Neural cell (in vitro differentiated cells): Measurements from ENCODE around the gene AK1. TPM values are rescaled to one million over a fixed set of nuclear protein-coding genes. Genes with fewer than 3 reads are reported as not detected.

Source experiments
- H2AFZ ChIP-seq: fragments of 200-600, 300-800 bp; sonication (generic), shearing (Covaris generic); 2 replicates; pipeline ENCODE4 v1.6.0; 2014; ENCODE audit warnings: low read depth, mild to moderate bottlenecking, antibody characterized with exemption, low read length, moderate library complexity
- H3F3A ChIP-seq: fragments of 200-600 bp; shearing (Covaris generic); 2 replicates; pipeline ENCODE4 v1.6.1; 2016; ENCODE audit warnings: mild to moderate bottlenecking, moderate library complexity, mixed read lengths, antibody characterized with exemption, low read length; ENCODE audit not compliant: insufficient read depth, poor library complexity, severe bottlenecking
- H3K27ac ChIP-seq: fragments of 200-600, 300-800 bp; sonication (generic), shearing (Covaris generic); 2 replicates; pipeline ENCODE4 v1.5.1; 2014; ENCODE audit warnings: mild to moderate bottlenecking, low read length, moderate library complexity
- H3K27me3 ChIP-seq: fragments of 300-800, 200-600 bp; sonication (generic), shearing (Covaris generic); 2 replicates; pipeline ENCODE4 v1.6.0; 2014; ENCODE audit warnings: mild to moderate bottlenecking, low read depth, low read length, moderate library complexity; ENCODE audit not compliant: insufficient read depth
- H3K36me3 ChIP-seq: fragments of 300-800, 200-600 bp; sonication (generic), shearing (Covaris generic); 2 replicates; pipeline ENCODE4 v1.5.1; 2014; ENCODE audit warnings: mild to moderate bottlenecking, antibody characterized with exemption, low read length, moderate library complexity; ENCODE audit not compliant: insufficient read depth
- H3K4me2 ChIP-seq: fragments of 300-800, 200-600 bp; sonication (generic), shearing (Covaris generic); 2 replicates; pipeline ENCODE4 v1.6.0; 2014; ENCODE audit warnings: mild to moderate bottlenecking, low read length
- H3K4me3 ChIP-seq: fragments of 300-800, 200-600 bp; sonication (generic), shearing (Covaris generic); 2 replicates; pipeline ENCODE4 v1.5.1; 2014; ENCODE audit warnings: mild to moderate bottlenecking, low read length, moderate library complexity
- H3K79me2 ChIP-seq: fragments of 200-600 bp; shearing (Covaris generic); replicated peaks from 2 replicates; pipeline ENCODE4 v1.6.0; 2014; ENCODE audit warnings: mild to moderate bottlenecking, low read length, moderate library complexity; ENCODE audit not compliant: insufficient read depth
- H3K9ac ChIP-seq: fragments of 300-800, 200-600 bp; sonication (generic), shearing (Covaris generic); 2 replicates; pipeline ENCODE4 v1.6.1; 2016; ENCODE audit warnings: mild to moderate bottlenecking, low read length, mixed read lengths
- H3K9me2 ChIP-seq: fragments of 200-600 bp; shearing (Covaris generic); 2 replicates; pipeline ENCODE4 v1.6.1; 2016; ENCODE audit warnings: mild to moderate bottlenecking, low read length, mixed read lengths; ENCODE audit not compliant: insufficient read depth
- H3K9me3 ChIP-seq: fragments of 200-600, 300-800 bp; sonication (generic), shearing (Covaris generic); 2 replicates; pipeline ENCODE4 v1.6.1; 2016; ENCODE audit warnings: mild to moderate bottlenecking, mixed run types, low read length, moderate library complexity, mixed read lengths
- H4K20me1 ChIP-seq: fragments of 200-600 bp; shearing (Covaris generic); 2 replicates; pipeline ENCODE4 v1.6.1; 2016; ENCODE audit warnings: mild to moderate bottlenecking, mixed run types; ENCODE audit not compliant: insufficient read depth
- EP300 ChIP-seq: fragments of 450-650 bp; conservative IDR thresholded peaks from 2 replicates; pipeline ENCODE4 v1.6.1; 2014; ENCODE audit warnings: antibody characterized with exemption, mild to moderate bottlenecking, moderate library complexity; ENCODE audit not compliant: poor library complexity, severe bottlenecking
- EZH2 ChIP-seq: fragments of 200-600, 300-800 bp; shearing (Covaris generic), sonication (generic); IDR thresholded peaks from 2 replicates; pipeline ENCODE4 v1.6.1; 2014; ENCODE audit warnings: antibody characterized with exemption, low read length, borderline replicate concordance, mild to moderate bottlenecking; ENCODE audit not compliant: insufficient read depth, poor library complexity, severe bottlenecking
- MXI1 ChIP-seq: fragments of 450-650 bp; conservative IDR thresholded peaks from 2 replicates; pipeline ENCODE4 v1.6.1; 2014; ENCODE audit warnings: antibody characterized with exemption, mild to moderate bottlenecking; ENCODE audit not compliant: poor library complexity, severe bottlenecking
- POLR2AphosphoS5 ChIP-seq: IDR thresholded peaks from 2 replicates; pipeline ENCODE4 v1.6.1; 2012
- RAD21 ChIP-seq: fragments of 450-650 bp; conservative IDR thresholded peaks from 2 replicates; pipeline ENCODE4 v1.6.1; 2014; ENCODE audit warnings: antibody characterized with exemption, mild to moderate bottlenecking, moderate library complexity
- SMC3 ChIP-seq: fragments of 450-650 bp; conservative IDR thresholded peaks from 2 replicates; pipeline ENCODE4 v1.6.1; 2014; ENCODE audit warnings: antibody characterized with exemption, mild to moderate bottlenecking, moderate library complexity; ENCODE audit not compliant: poor library complexity
- TAF1 ChIP-seq: IDR thresholded peaks from 2 replicates; pipeline ENCODE4 v1.6.1; 2012; ENCODE audit warnings: low read depth
- polyA plus RNA-seq: library from polyadenylated mRNA; depleted of rRNA; stranded (reverse); fragments of >200 nt; gene quantifications from 2 replicates; pipeline ENCODE4 v1.2.3, GENCODE V29; 2014
- TF ChIP-seq, protein P1 (sequence below): IDR thresholded peaks from 2 replicates; pipeline ENCODE4 v1.6.1; 2012; ENCODE audit warnings: borderline replicate concordance
- TF ChIP-seq, protein P2 (sequence below): fragments of 450-650 bp; IDR thresholded peaks from 2 replicates; pipeline ENCODE4 v1.5.1; 2014; ENCODE audit warnings: antibody characterized with exemption, mild to moderate bottlenecking, moderate library complexity; ENCODE audit not compliant: poor library complexity, severe bottlenecking

The AK1 gene
- polyA plus RNA-seq, 1 donor from 2014 or later = 105 TPM

DNA sequence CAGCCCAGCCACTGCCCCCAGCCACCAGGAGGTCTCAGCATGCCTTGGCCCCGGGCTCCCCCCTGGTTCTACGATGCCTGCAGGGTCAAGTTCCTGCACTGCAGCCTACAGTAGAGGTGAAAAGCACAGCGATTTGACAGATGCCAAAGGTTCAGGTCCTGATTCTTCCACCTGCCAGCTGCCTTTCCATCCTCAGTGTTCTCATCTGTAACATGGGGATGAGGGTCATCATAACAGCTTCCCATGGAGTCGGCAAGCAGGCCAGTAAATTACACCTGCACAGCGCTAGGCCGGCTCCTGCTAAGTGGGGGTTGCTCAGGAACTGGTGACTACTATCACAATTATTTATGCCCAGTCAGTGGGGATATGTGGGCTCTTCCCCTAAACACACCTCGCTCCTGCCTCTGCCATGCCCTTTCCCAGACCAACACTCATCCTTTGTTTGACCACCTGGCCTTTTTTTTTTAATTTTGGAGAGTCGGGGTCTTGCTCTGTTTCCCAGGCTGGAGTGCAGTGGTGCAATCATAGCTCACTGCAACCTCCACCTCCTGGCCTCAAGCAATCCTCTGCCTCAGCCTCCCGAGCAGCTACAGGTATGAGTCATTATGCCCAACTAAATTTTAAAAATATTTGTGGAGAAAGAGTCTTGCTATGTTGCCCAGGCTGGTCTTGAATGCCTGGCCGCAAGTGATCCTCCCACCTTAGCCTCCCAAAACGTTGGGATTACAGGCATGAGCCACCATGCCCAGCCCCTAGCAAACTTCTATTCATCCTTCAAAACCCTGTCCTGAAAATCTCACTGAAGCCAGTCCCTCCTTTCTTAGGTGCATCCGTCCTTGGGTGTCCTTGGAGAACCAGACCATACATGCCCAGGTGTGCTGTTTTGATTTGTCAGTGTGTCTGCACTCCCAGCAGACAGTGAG lies 29.4 kb downstream of the AK1 start:
- no peaks in the 10 kb centered on the region for H3K36me3 ChIP-seq
- no peaks in the 10 kb centered on the region for H3K9me2 ChIP-seq
- H4K20me1 ChIP-seq = no peaks in the 10 kb centered on the region
- no peaks in the 10 kb centered on the region for H3K79me2 ChIP-seq
- H3K4me2 ChIP-seq = no peak overlapping the region
- no peak for TF ChIP-seq RAD21
- TF ChIP-seq TAF1 = no peak
- TF ChIP-seq SMC3 = no peak
- no peak for TF ChIP-seq EP300
- TF ChIP-seq, protein P1, sequence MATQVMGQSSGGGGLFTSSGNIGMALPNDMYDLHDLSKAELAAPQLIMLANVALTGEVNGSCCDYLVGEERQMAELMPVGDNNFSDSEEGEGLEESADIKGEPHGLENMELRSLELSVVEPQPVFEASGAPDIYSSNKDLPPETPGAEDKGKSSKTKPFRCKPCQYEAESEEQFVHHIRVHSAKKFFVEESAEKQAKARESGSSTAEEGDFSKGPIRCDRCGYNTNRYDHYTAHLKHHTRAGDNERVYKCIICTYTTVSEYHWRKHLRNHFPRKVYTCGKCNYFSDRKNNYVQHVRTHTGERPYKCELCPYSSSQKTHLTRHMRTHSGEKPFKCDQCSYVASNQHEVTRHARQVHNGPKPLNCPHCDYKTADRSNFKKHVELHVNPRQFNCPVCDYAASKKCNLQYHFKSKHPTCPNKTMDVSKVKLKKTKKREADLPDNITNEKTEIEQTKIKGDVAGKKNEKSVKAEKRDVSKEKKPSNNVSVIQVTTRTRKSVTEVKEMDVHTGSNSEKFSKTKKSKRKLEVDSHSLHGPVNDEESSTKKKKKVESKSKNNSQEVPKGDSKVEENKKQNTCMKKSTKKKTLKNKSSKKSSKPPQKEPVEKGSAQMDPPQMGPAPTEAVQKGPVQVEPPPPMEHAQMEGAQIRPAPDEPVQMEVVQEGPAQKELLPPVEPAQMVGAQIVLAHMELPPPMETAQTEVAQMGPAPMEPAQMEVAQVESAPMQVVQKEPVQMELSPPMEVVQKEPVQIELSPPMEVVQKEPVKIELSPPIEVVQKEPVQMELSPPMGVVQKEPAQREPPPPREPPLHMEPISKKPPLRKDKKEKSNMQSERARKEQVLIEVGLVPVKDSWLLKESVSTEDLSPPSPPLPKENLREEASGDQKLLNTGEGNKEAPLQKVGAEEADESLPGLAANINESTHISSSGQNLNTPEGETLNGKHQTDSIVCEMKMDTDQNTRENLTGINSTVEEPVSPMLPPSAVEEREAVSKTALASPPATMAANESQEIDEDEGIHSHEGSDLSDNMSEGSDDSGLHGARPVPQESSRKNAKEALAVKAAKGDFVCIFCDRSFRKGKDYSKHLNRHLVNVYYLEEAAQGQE = no peak
- TF ChIP-seq, protein P2, sequence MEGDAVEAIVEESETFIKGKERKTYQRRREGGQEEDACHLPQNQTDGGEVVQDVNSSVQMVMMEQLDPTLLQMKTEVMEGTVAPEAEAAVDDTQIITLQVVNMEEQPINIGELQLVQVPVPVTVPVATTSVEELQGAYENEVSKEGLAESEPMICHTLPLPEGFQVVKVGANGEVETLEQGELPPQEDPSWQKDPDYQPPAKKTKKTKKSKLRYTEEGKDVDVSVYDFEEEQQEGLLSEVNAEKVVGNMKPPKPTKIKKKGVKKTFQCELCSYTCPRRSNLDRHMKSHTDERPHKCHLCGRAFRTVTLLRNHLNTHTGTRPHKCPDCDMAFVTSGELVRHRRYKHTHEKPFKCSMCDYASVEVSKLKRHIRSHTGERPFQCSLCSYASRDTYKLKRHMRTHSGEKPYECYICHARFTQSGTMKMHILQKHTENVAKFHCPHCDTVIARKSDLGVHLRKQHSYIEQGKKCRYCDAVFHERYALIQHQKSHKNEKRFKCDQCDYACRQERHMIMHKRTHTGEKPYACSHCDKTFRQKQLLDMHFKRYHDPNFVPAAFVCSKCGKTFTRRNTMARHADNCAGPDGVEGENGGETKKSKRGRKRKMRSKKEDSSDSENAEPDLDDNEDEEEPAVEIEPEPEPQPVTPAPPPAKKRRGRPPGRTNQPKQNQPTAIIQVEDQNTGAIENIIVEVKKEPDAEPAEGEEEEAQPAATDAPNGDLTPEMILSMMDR = no peak
- no peak for TF ChIP-seq POLR2AphosphoS5
- no peak for TF ChIP-seq MXI1
- no peak for TF ChIP-seq EZH2
- no peak overlapping the region for H2AFZ ChIP-seq
- no peaks in the 10 kb centered on the region for H3F3A ChIP-seq
- no peak overlapping the region for H3K27ac ChIP-seq
- no peaks in the 10 kb centered on the region for H3K27me3 ChIP-seq
- no peak overlapping the region for H3K4me3 ChIP-seq
- H3K9me3 ChIP-seq = no peaks in the 10 kb centered on the region
- H3K9ac ChIP-seq = no peak overlapping the region

DNA sequence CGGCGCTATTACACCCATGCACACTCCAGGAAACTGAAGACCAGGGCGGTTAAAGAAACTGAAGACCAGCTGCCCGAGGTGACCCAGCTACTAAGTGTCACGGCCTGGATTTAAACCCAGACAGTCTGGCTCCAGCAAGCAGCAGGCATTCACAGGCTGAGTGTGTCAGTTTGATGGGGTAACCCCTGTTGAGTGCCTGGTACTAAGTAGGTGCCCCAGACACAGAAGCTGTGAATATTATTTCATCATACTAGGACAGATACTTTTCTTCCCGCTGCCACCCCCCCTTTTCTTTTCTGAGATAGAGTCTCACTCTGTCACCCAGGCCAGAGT lies 30.3 kb downstream of the AK1 start:
- no peak overlapping the region for H3K27ac ChIP-seq
- H3K27me3 ChIP-seq = no peaks in the 10 kb centered on the region
- H3K36me3 ChIP-seq = no peaks in the 10 kb centered on the region
- TF ChIP-seq RAD21 (no peak), EP300 (no peak), TAF1 (no peak)
- H3F3A ChIP-seq = no peaks in the 10 kb centered on the region
- no peaks in the 10 kb centered on the region for H3K79me2 ChIP-seq
- H3K9me3 ChIP-seq = no peaks in the 10 kb centered on the region
- H4K20me1 ChIP-seq = no peaks in the 10 kb centered on the region
- H3K9me2 ChIP-seq = no peaks in the 10 kb centered on the region
- H2AFZ ChIP-seq = no peak overlapping the region
- no peak overlapping the region for H3K4me2 ChIP-seq
- no peak overlapping the region for H3K4me3 ChIP-seq
- no peak overlapping the region for H3K9ac ChIP-seq
